BLaER1 (cell line): ENCODE measurements around the gene UPK1A.

Experiments
- H3K27ac ChIP-seq: shearing (Covaris generic); formaldehyde crosslinking; 2 replicates; pipeline ENCODE4 v1.8.1; 2022
- H3K27me3 ChIP-seq: shearing (Covaris generic); formaldehyde crosslinking; 2 replicates; pipeline ENCODE4 v1.8.1; 2022
- H3K36me3 ChIP-seq: shearing (Covaris generic); formaldehyde crosslinking; 2 replicates; pipeline ENCODE4 v1.8.1; 2022
- H3K4me1 ChIP-seq: shearing (Covaris generic); formaldehyde crosslinking; 2 replicates; pipeline ENCODE4 v1.8.1; 2022
- H3K4me2 ChIP-seq: shearing (Covaris generic); formaldehyde crosslinking; 2 replicates; pipeline ENCODE4 v1.8.1; 2022
- H3K4me3 ChIP-seq: shearing (Covaris generic); formaldehyde crosslinking; 2 replicates; pipeline ENCODE4 v1.8.1; 2022
- H3K9ac ChIP-seq: shearing (Covaris generic); formaldehyde crosslinking; 2 replicates; pipeline ENCODE4 v1.8.1; 2022
- H3K9me3 ChIP-seq: shearing (Covaris generic); formaldehyde crosslinking; 2 replicates; pipeline ENCODE4 v1.8.1; 2022
- H4K20me1 ChIP-seq: shearing (Covaris generic); formaldehyde crosslinking; 2 replicates; pipeline ENCODE4 v1.8.1; 2022
- Cebpa-rat ChIP-seq: shearing (Covaris generic); IDR thresholded peaks from 2 replicates; pipeline ENCODE4 v1.8.1; 2022

The UPK1A gene

GRCh38 chr19:35666251-35666913 is at the start of gene UPK1A:
Gene UPK1A, plus strand, starts transcription at chr19:35666517. Its CDS starts 296 bp downstream, at chr19:35666813.
- Histone ChIP-seq H3K4me2 (no peak within 1 kb of the TSS), H3K4me1 (peaks cover 13% of the 10 kb centered on the region), H4K20me1 (no peaks in the 10 kb centered on the region), H3K4me3 (no peak within 1 kb of the TSS), H3K36me3 (no peaks in the 10 kb centered on the region), H3K9ac (no peak within 1 kb of the TSS), H3K9me3 (0 out of 2 replicates have a peak, but pooled peaks cover 4% of the 10 kb centered on the region), H3K27ac (no peak within 1 kb of the TSS), H3K27me3 (no peaks in the 10 kb centered on the region)
- TF ChIP-seq Cebpa-rat: no peak

GRCh38 chr19:35618857-35619256 is 47.5 kb upstream of the UPK1A start:
- Histone ChIP-seq H3K9me3 (no peaks in the 10 kb centered on the region), H3K36me3 (peaks cover 88% of the 10 kb centered on the region)

DNA sequence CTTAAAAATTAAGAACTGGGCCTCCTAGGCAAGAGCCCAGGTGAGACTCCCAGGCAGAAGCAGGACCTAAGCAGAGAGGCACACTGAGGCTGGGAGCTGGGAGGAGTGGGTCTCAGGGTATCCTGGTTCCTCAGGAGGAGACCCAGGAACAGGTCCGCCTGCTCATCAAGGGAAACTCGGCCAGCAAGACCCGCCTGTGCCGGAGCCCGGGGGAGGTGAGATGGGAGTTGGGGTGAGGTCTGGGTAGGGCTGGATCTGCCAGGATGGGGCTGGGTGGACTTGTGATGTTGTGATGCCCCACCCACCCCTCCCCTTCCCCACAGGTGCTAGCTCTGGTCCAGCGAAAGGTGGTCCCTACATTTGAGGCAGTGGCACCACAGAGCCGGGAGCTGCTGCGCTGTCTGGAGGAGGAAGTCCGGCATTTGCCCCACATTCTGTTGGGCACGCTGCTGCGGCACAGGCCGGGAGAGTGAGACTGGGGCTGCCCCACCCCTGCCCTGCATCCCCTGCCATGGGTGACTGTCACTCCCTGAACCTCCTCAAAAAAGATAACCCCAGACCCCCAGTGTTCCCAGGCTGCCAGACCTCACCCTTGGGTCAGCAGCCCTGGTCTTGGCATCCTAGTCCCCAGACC is 46.9 kb upstream of the UPK1A start:
- Histone ChIP-seq H3K4me2 (no peak overlapping the region), H4K20me1 (no peaks in the 10 kb centered on the region), H3K4me3 (no peak overlapping the region), H3K4me1 (no peaks in the 10 kb centered on the region), H3K36me3 (peaks cover 83% of the 10 kb centered on the region), H3K9me3 (no peaks in the 10 kb centered on the region), H3K9ac (no peak overlapping the region), H3K27me3 (no peaks in the 10 kb centered on the region), H3K27ac (no peak overlapping the region)
- TF ChIP-seq Cebpa-rat: no peak

More at GRCh38 chr19:35618857-35619256, 47.5 kb upstream of the UPK1A start:
- Histone ChIP-seq H3K9ac (0 out of 2 replicates have a peak overlapping the region, but pooled peaks have one; percentile 6), H3K4me2 (no peak overlapping the region), H3K27ac (no peak overlapping the region), H4K20me1 (no peaks in the 10 kb centered on the region), H3K4me1 (no peaks in the 10 kb centered on the region; the same call in 1 of the 2 replicates), H3K4me3 (no peak overlapping the region), H3K27me3 (no peaks in the 10 kb centered on the region)
- TF ChIP-seq Cebpa-rat: no peak

DNA sequence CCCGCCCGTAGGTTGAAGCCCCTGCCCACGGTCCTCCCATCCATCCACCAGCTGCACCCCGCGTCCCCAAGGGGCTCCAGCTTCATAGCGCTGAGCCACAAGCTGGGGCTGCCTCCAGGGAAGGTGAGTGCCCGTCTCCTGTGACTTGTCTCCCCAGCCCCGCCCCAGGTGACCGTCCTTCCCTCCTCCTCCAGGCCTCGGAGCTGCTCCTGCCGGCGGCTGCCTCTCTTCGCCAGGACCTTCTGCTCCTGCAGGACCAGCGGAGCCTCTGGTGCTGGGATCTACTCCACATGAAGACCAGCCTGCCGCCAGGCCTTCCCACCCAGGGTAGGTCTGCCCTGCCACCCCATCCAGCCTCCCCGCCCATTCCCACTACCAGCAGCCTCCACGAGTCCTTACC is 46.3 kb upstream of the UPK1A start:
- no peak overlapping the region for H3K9ac ChIP-seq
- no peak overlapping the region for H3K27ac ChIP-seq
- H3K4me1 ChIP-seq: no peaks in the 10 kb centered on the region
- H3K36me3 ChIP-seq: peaks cover 77% of the 10 kb centered on the region
- no peaks in the 10 kb centered on the region for H4K20me1 ChIP-seq
- TF ChIP-seq Cebpa-rat: no peak
- H3K4me2 ChIP-seq: no peak overlapping the region
- H3K27me3 ChIP-seq: no peaks in the 10 kb centered on the region
- H3K4me3 ChIP-seq: no peak overlapping the region
- H3K9me3 ChIP-seq: no peaks in the 10 kb centered on the region

DNA sequence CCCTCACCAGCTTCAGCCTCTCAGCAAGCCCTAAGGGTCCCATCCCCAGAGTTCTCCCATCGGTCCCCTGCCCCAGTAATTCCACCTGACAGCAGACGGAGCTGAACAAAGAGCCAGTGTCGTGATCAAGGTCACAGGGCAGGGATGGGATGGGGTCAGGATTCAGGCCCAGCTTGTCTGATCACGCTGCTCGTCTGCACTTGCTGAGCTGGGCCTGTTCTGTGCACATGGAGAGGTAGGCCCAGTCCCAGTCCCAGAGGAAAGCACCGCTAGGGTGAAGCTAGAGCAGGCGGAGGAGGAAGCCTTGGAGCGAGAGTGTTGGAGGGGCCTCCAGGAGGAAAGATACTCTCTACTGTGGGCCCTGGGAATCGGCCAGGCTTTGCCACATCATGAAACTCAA is 44.6 kb upstream of the UPK1A start:
- H3K4me2 ChIP-seq: no peak overlapping the region
- no peaks in the 10 kb centered on the region for H3K4me1 ChIP-seq
- H4K20me1 ChIP-seq: no peaks in the 10 kb centered on the region
- no peak overlapping the region for H3K9ac ChIP-seq
- H3K27me3 ChIP-seq: no peaks in the 10 kb centered on the region
- no peak overlapping the region for H3K27ac ChIP-seq
- H3K4me3 ChIP-seq: no peak overlapping the region
- TF ChIP-seq Cebpa-rat: no peak
- H3K36me3 ChIP-seq: peaks cover 60% of the 10 kb centered on the region
- no peaks in the 10 kb centered on the region for H3K9me3 ChIP-seq

GRCh38 chr19:35622750-35623149 is 43.6 kb upstream of the UPK1A start:
- no peak overlapping the region for H3K9ac ChIP-seq
- H3K36me3 ChIP-seq: peaks cover 49% of the 10 kb centered on the region
- no peak overlapping the region for H3K4me2 ChIP-seq
- no peak for TF ChIP-seq Cebpa-rat
- H3K4me3 ChIP-seq: no peak overlapping the region
- H3K4me1 ChIP-seq: peaks cover 2% of the 10 kb centered on the region
- H3K27me3 ChIP-seq: no peaks in the 10 kb centered on the region
- H4K20me1 ChIP-seq: no peaks in the 10 kb centered on the region
- no peaks in the 10 kb centered on the region for H3K9me3 ChIP-seq
- no peak overlapping the region for H3K27ac ChIP-seq

GRCh38 chr19:35623327-35624010 is 42.8 kb upstream of the UPK1A start:
- no peak for TF ChIP-seq Cebpa-rat
- Histone ChIP-seq H3K27me3 (no peaks in the 10 kb centered on the region), H3K27ac (no peak overlapping the region), H3K36me3 (peaks cover 42% of the 10 kb centered on the region), H3K4me3 (no peak overlapping the region), H3K9me3 (no peaks in the 10 kb centered on the region), H3K9ac (no peak overlapping the region), H3K4me1 (peaks cover 9% of the 10 kb centered on the region), H4K20me1 (no peaks in the 10 kb centered on the region), H3K4me2 (no peak overlapping the region)

GRCh38 chr19:35628264-35628564 is 38.1 kb upstream of the UPK1A start:
- H4K20me1 ChIP-seq: no peaks in the 10 kb centered on the region; the same call in 1 of the 2 replicates
- H3K9ac ChIP-seq: peak overlapping the region; percentile 91
- peak overlapping the region; percentile 99 for H3K4me2 ChIP-seq
- H3K27me3 ChIP-seq: no peaks in the 10 kb centered on the region
- peak overlapping the region; percentile 97 for H3K4me3 ChIP-seq
- peaks cover 22% of the 10 kb centered on the region for H3K4me1 ChIP-seq
- peaks cover 33% of the 10 kb centered on the region for H3K36me3 ChIP-seq
- no peaks in the 10 kb centered on the region for H3K9me3 ChIP-seq
- peak overlapping the region; percentile 80 for H3K27ac ChIP-seq
- no peak for TF ChIP-seq Cebpa-rat

DNA sequence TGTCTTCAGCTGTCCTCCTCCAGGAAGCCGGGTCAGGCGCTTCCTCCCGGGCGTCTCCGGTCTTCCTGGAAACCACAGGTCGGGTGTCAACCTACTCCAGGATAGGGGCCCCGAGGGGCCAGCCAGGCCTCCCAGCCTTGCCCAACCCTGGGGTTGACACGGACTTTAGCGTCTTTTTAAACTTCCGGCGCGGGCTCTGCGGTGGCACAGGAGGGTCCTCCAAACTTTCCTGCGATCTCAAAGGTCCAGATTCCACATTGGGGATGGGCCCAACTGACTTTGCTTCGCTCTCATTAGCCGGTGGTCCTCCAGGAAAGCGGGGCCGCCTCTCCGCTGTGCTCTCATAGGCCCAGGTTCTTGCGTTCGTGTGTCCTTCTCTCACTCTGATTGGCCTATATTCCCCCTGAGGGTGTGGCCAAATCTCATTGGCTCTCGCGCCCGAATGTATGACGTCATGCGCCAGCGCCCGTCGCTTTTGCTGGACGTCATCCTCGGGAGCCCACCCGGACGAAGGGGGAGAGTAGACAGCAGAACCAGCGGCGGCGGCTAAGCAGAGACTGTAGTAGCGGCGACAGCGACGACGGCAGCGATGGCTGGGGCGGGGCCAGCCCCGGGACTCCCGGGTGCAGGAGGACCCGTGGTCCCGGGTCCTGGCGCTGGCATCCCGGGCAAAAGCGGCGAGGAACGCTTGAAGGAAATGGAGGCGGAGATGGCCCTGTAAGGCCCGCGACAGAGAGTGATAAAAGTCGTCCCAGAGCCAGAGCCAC is 37.6 kb upstream of the UPK1A start, which contains the start of gene RBM42:
Gene RBM42 (plus strand): TSS at position 472 of the 767 bp plus-strand sequence. CDS start 118 bp downstream, at position 590.
- H3K27me3 ChIP-seq: no peaks in the 10 kb centered on the region
- no peaks in the 10 kb centered on the region for H3K9me3 ChIP-seq
- H4K20me1 ChIP-seq: no peaks in the 10 kb centered on the region; the same call in 1 of the 2 replicates
- peaks cover 22% of the 10 kb centered on the region for H3K4me1 ChIP-seq
- no peak for TF ChIP-seq Cebpa-rat
- H3K9ac ChIP-seq: peak within 1 kb of the TSS; percentile 91
- peak within 1 kb of the TSS; percentile 99 for H3K4me2 ChIP-seq
- peak within 1 kb of the TSS; percentile 97 for H3K4me3 ChIP-seq
- peaks cover 39% of the 10 kb centered on the region for H3K36me3 ChIP-seq
- H3K27ac ChIP-seq: peak within 1 kb of the TSS; percentile 84

DNA sequence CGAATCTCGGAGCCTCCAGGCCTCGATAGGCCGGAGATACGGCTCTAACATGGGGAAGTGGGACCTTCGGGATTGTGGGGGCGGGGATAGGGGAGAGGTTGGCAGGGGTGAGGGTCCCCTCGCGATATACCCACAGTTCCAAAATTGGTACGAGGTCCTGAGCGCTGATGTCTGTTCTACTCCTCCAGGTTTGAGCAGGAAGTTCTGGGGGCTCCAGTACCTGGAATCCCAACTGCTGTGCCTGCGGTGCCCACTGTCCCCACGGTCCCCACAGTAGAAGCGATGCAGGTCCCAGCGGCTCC is 37.0 kb upstream of the UPK1A start:
- Histone ChIP-seq H3K4me3 (peak overlapping the region; percentile 97), H3K4me1 (peaks cover 22% of the 10 kb centered on the region), H3K27ac (peak overlapping the region; percentile 84), H3K4me2 (peak overlapping the region; percentile 99), H3K9ac (peak overlapping the region; percentile 91), H3K36me3 (peaks cover 44% of the 10 kb centered on the region), H3K9me3 (no peaks in the 10 kb centered on the region), H3K27me3 (no peaks in the 10 kb centered on the region), H4K20me1 (no peaks in the 10 kb centered on the region; the same call in 1 of the 2 replicates)
- TF ChIP-seq Cebpa-rat: no peak
